Right ventricle myocardium superior (tissue), 1 donor: Measurements from ENCODE around the gene GHDC. TPM values are rescaled to one million over a fixed set of nuclear protein-coding genes. Genes with fewer than 3 reads are reported as not detected.
A peak's percentile ranks its signal among the peaks of the same experiment; 100 is the strongest.
"Not testable (repeated sequence)": the region's sequence is repeated elsewhere in the genome, so short reads cannot be mapped to it uniquely, and the experiment has no call there.

Experiments
- ATAC-seq: fragments of 200-7000 bp; cut with Tn5 transposase; one replicate; pipeline ENCODE4 v1.9.1; 2020; ENCODE audit warnings: mild to moderate bottlenecking; ENCODE audit not compliant: poor library complexity
- DNase-seq: peaks from one replicate; pipeline ENCODE4 v3.0.0-alpha.2; 2020
- intact Hi-C: fragments of 100-400 bp; cut with DNase I; formaldehyde crosslinking; loops from one replicate; pipeline ENCODE4 v1.11.2; 2022
- long read RNA-seq: library from polyadenylated mRNA; unstranded; transcript quantifications from one replicate; pipeline ENCODE4 v2.0.0, GENCODE V29; 2021
- total RNA-seq: library from RNA; stranded (reverse); fragmentation: NEBNext Ultra II Directional; extraction: Animal tissue kit (Norgen Biotek cat#: 25700); gene quantifications from one replicate; pipeline ENCODE4 v1.2.1, GENCODE V29; 2021
- donor health status: DM: no; HTN: yes; CAD: no; lungs with severe emphysema.

Gene GHDC, protein sequence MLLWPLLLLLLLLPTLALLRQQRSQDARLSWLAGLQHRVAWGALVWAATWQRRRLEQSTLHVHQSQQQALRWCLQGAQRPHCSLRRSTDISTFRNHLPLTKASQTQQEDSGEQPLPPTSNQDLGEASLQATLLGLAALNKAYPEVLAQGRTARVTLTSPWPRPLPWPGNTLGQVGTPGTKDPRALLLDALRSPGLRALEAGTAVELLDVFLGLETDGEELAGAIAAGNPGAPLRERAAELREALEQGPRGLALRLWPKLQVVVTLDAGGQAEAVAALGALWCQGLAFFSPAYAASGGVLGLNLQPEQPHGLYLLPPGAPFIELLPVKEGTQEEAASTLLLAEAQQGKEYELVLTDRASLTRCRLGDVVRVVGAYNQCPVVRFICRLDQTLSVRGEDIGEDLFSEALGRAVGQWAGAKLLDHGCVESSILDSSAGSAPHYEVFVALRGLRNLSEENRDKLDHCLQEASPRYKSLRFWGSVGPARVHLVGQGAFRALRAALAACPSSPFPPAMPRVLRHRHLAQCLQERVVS
- 8.1 TPM for total RNA-seq
- long read RNA-seq, partial matches to known transcripts = 31 of 35 reads
- long read RNA-seq, other reads (novel, unspliced or antisense) = 1 of 35 reads

DNA sequence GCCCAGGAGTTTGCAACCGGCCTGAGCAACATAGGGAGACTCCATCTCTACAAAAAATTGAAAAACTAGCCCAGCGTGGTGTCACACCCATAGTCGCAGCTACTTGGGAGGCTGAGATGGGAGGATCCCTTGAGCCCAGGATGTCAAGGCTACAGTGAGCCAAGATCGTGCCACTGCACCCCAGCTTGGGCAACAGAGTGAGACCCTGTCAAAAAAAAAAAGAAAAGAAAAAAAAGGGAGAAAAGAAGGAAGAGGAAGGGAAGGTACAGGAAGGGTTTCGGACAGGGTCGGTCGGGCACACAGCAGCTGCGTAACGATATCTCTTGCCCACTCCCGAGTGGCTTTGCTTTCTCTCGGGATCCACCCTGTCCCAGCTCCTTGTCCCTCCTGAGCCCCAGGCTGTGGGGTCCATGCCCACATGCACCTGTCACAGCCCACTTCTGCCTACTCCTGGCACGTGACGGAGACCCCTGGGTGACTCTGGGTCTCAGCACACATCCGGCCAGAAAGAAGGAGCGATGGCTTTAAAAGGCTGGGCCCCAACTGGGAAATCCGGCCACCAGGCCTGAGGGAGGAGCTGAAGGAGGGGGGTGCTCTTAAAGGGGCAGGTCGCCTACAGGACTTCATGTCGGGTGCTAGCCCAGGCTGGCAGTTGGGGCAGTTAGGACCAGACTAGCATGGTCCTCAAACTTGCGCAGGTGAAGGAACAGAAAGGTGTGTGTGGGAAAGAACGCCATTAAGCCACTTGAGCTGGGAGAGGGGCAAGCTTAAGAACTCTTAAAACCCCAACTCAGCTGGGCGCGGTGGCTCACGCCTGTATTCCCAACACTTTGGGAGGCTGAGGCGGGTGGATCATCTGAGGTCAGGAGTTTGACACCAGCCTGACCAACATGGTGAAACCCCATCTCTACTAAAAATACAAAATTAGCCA, at the start of gene GHDC:
TSS of gene GHDC (minus strand) at position 526 of the 931 bp plus-strand sequence. CDS start 913 bp downstream, outside the sequence.
- peak; percentile 97 for ATAC-seq
- intact Hi-C loops = no loop called here

DNA sequence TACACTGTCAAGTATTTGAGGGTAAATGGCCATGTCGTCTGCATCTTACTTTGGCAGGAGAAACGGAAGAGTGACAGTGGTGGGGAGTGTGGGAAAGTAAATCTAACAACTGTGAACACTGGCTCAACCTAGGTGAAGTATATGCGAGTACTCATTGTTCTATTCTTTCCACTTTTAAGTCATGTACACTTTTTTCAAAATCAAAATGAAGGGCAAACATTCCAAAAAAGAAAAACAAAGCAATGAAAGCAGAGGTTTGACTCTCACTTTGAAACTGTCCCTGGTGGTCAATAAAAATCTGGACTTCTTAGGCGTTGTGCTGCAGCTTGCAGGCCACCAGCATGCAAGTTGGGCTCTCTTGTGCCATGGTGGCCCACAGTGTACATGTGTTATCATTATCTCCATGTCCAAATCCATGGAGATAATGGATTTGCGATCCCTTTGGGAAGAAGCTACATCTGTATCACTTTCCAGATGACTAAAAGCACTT, 49.2 kb upstream of the GHDC start:
- intact Hi-C loops = no loop called here
- no peak for DNase-seq
- ATAC-seq = no peak

More for the DNA sequence above, at the start of gene GHDC:
- peak; percentile 89 for DNase-seq

DNA sequence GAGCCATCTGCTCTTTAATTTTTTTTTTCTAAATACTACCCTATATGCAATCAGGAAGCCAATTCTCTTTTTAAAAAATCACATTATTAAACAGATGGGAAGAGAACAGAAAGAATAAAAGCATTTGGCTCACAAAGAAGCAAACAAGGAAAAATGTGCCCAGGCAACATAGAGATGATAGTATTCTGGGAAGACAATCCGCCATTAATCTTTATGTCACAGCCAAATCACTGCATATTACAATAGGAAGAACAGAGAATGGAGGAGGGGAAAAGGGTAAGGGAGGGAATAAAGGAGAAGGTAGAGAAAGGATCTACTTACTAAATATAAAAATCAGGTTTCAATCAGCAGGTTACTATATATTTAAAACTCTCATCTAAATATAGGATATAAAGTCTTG, 47.6 kb upstream of the GHDC start:
- ATAC-seq = no peak
- no peak for DNase-seq
- intact Hi-C loops = no loop called here

DNA sequence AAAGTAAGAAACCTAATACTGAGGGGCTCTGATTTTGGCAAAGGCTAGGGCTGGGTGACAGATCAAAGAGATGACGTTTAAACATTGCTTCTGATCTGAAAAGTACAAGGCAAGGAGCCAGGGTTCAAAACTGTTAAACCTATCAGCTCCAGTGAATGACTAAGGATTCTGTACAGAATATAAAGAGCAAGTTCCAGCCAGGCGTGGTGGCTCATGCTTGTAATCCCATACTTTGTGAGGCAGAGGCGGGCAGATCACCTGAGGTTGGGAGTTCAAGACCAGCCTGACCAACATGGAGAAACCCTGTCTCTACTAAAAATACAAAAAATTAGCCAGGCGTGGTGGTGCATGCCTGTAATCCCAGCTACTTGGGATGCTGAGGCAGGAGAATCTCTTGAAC, 46.6 kb upstream of the GHDC start:
- intact Hi-C loops, DNase-seq: not testable (repeated sequence)

DNA sequence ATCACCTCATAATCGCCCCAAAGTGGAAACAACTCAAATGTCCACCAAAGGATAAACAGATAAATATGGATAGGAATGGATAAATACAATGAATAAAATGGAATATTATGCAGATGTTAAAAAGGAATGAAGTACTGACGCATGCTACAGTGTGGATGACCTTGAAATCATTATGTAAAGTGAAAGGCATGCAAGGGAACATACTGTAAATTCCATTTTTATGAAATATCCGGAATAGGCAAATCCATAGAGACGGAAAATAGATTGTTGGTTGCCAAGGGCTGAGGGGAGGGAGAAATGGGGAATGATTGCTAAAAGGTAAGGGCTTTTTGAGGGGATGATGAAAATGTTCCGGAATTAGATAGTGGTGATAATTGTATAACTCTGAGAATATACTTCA, 45.9 kb upstream of the GHDC start:
- intact Hi-C loops = no loop called here
- DNase-seq (no peak), ATAC-seq (no peak)

More for the DNA sequence above, 46.6 kb upstream of the GHDC start:
- ATAC-seq = not testable (repeated sequence)

DNA sequence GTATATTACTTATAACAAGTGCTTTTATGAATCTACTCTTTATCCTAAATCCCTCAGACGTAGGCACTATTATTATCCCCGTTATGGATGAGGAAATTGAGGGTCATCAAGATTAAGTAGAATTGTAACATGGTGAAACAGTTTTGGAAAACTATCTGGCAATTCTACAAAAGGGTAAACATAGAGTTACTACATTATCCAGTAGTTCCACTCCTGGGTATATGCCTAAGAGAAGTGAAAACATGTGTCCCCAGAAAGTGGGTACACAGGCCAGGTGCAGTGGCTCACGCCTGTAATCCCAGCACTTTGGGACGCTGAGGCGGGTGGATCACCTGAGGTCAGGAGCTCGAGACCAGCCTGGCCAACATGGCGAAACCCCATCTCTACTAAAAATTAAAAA, 45.3 kb upstream of the GHDC start:
- intact Hi-C loops, DNase-seq, ATAC-seq: not testable (repeated sequence)

DNA sequence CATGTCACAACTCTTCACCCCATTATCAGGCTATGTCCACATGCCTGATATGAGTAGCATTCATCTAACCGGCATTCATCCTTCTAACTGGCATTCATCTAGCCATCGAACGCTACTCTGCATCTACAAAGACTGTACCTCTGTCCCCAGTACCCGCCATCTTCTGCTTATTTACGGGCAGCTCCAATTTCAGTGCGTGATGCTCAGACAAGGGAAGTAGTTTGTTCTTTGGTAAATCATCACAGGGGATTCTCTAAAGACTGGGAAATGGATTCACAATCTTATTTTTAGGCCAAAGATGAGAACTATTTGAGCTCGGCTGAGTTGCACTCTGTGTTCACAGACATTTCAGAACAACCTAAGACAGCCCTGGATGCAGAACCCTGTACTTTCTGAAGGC, 42.5 kb upstream of the GHDC start:
- intact Hi-C loops = no loop called here
- no peak for ATAC-seq
- DNase-seq = no peak

DNA sequence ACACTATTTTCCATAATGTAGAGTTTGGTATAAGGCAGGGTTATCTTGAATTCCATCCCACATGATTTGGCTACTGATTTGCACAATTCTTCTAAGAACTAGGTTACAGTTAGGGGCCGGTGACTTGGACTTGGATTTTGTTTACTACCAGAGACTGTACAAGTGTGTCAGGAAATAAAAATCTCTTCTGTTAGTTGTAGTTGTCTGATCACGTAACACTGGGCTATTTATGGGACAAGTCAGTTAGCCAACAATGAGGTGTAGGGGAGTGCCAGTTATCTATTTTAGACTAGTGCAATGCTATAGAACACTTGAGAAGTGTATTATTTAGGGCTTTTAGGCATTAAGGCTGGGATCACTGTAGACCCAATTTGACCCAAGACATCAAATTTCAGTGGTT, 39.7 kb upstream of the GHDC start:
- intact Hi-C loops = no loop called here
- peak; percentile 79 for ATAC-seq
- no peak for DNase-seq

DNA sequence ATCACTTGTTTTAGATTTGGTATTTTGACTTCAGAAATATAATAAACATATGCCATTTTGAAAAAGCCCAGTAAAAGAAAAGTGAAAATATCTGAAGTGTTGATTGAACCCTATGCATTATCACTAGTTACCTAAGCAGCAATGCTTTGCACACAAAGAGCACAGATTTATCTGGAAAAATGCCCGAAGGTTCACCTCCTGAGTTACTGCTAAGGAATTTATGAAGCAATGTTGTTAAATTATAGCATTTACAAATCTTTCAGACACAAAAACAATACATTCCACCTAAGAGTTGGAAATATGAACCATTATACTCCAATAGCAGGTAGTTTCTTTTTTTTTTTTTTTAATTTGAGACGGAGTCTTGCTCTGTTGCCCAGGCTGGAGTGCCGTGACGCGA, 38.9 kb upstream of the GHDC start:
- no peak for DNase-seq
- intact Hi-C loops = no loop called here
- ATAC-seq = no peak

DNA sequence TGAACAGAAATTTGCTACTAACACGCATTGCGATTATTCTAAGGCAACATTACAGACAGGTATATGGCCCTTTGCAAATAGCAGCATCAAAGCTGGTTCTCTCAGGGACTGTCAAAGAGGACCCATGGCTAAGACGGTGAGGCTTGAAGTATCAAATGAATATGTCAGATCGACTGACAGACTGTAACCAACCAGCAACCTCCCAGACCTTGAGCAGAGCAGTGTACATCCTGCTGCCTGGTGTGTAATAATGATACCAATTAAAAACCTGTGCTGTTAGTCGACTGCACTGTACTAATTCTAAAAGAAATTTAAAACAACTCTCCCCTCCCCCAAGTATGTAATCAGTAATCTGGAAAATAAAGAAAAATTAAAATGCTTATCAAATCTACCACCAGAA, 35.9 kb upstream of the GHDC start:
- intact Hi-C loops = no loop called here
- no peak for ATAC-seq
- no peak for DNase-seq

DNA sequence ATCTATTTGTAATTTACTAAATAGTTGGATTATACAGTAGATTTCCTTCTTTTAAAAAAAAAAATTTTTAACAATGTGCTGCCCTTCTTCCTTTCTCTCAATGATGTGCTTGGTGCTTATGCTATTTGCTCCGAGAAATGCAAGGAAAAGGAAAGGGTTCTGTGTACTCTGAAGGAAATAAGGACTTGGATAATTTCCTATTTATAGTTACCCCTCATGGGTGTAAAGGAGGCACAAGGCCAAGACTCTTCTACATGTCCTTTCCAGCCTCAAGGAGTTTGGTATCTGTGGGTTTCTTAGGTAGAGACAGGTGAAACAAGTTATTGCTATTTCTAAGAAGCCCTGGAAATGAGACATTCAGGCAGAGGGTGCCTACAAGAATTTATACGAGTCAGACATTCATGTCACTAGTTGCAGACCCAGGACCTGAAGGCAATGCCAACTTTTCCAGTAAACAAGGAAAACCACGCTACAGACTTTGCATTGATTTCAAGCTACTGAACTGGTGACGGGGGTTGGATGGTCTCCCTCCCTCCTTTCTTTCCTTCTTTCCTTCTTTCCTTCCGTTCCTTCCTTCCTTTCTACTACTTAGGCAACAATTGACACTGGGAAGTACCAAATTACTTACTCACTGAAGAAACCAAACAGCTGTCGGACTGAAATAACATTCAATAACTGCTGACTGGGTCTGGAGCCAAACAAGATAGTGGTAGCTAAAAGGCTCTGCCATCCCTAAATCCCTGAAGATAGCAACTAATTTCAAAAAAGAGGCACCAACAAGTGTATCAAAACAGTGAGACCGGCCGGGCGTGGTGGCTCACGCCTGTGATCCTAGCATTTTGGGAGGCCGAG, 33.8 kb upstream of the GHDC start:
- intact Hi-C loops = no loop called here
- ATAC-seq (peak; percentile 70), DNase-seq (no peak)

DNA sequence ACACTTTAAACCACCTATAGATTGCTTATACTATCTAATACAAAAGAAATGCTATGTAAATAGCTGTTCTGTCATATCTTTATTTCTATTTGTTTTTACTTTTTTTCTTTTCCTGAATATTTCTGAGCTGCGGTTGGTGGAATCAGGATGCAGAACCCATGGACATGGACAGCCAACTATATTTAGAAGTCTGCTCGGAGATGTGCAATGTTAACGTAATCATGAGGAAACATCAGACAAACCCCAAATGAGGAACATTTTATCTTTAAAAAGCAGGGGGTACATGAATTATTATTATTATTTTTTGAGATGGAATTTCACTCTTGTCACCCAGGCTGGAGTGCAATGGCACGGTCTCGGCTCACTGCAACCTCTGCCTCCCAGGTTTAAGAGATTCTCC, 31.4 kb upstream of the GHDC start:
- intact Hi-C loops = no loop called here
- ATAC-seq (no peak), DNase-seq (no peak)

DNA sequence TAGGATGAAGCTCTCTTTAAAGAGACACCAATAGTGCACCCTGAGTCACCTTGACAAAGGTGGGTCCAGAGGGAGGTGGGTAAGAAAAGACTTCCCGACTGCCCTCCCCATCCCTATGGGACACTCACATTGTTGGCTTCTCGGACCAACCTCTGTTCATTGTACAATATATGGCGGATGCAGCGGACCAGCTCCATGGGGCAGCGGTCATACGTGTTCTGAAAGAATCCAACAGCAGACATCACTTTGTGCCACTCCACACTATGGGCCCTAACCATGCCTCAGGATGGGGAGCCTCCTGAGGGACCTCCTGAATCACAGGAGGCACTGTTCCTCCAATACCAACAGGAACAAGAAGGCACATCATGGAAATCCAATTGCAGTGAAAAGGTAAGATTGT, 30.4 kb upstream of the GHDC start:
- ATAC-seq (no peak), DNase-seq (no peak)
- intact Hi-C loops = no loop called here

DNA sequence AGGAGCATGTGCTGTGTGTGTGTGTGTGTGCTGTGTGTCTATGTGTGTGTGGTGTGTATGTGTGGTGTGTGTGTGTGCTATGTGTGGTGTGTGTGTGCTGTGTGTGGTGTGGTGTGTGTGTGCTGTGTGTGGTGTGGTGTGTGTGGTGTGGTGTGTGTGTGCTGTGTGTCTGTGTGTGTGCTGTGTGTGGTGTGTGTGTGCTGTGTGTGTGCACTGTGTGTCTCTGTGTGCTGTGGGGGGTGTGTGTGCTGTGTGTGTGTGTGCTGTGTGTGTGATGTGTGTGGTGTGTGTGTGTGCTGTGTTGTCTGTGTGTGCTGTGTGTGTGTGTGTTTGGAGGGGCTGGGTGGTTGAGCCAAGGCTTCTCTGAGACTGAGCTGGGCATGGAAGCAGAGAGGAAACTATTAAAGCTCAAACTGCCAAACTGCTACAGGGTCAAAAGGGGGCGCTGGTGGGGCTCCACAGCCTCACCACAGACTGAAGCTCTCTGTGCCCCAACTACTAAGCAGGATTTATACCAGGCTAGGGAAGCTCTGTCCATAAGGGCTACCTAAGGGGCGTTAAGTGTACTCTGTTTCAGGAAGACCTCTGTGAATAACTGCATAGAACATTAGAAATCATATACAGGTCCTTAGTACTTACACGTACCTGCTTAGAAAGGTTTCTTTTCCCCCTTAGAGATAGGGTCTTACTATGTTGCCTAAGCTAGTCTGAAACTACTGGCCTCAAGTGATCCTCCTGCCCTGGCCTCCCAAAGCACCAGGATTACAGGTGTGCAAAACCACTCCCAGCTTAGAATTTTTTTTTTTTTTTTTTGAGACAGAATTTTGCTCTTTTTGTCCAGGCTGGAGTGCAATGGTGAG, 27.8 kb upstream of the GHDC start:
- intact Hi-C loops = no loop called here

DNA sequence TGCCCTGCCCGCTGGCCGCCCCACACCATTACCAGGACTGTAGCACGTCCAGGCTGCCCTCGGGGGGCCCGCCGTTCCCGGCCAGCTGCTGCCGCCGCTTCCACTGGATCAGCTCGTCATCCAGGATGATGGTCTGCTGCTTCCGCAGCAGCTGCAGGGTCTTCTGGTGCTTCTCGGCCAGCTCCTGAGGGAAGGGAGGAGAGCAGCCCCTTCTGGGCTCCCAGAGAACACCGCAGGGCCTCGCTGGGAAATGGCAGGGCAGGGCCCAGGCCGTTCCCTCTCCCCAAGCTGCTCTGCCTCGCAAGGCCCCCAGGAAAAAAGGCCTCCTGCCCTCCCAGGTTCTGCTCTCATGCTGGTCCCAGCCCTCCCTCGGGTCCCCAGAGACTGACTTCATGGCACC, 25.0 kb upstream of the GHDC start:
- DNase-seq, ATAC-seq, intact Hi-C loops: not testable (repeated sequence)

More for the DNA sequence above, 27.8 kb upstream of the GHDC start:
- ATAC-seq = peak; percentile 56
- DNase-seq = peak; percentile 50

DNA sequence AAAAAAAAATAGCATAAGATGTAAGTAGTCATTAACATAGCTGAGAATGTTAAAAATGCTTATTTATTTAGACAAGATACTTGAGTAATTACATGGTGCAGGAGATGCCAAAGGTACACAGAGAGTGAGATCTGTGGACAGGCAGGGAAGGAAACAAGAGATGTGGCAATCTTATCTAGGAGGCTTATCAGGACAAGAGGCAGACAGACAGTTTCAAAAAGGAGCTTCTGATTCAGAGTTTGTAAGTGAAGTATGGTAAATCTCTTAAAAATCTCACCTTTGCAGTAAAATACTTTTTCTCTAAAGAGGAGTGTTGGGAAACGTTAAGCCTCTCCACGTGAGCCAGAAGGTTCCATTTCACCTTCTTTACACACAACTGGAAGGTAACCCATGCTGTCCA, 19.9 kb upstream of the GHDC start:
- no peak for DNase-seq
- no peak for ATAC-seq
- intact Hi-C loops = no loop called here

DNA sequence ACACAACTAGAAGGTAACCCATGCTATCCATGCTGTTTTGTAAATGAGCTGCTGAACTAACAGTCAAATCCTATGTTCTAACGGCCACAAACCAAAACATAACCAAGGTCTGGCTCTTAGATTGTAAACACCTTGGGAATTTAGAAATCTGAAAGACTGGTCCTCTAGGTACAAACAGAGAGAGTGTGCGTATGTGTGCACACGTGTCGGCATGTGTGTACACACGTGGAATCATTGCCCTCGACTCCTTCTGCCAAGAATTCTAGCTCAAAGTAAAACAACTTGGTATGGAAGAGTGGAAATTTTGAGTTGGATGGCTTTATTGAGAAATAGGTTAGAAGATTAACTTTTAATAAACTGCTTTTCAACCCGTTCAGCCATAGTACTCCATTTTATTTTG, 18.1 kb upstream of the GHDC start:
- ATAC-seq (peak; percentile 11), DNase-seq (no peak)
- intact Hi-C loops = no loop called here
